WTC11 (cell line): ENCODE data around the gene STEAP1B. TPM values are rescaled to one million over a fixed set of nuclear protein-coding genes. Genes with fewer than 3 reads are reported as not detected.

Experiments used
- ATAC-seq: fragments of 200-7000 bp; cut with Tn5 transposase; 2 replicates; pipeline ENCODE4 v1.10.0; 2021; ENCODE audit warnings: mild to moderate bottlenecking, moderate library complexity
- CTCF ChIA-PET: fragments of 300-600 bp; sonication (Branson Sonifier 250); formaldehyde crosslinking; loops from one replicate; lab custom pipeline; 2021; ENCODE audit warnings: antibody characterized with exemption; lab: Charles Lee
- POLR2A ChIA-PET: fragments of 350-600 bp; sonication (Branson Sonifier 250); formaldehyde crosslinking; loops from one replicate; lab custom pipeline; 2021; ENCODE audit warnings: antibody characterized with exemption; lab: Charles Lee
- DNase-seq: peaks from one replicate; pipeline ENCODE4 v3.0.0; 2021; ENCODE audit warnings: low spot score
- H3K27ac Mint-ChIP-seq: 2 replicates; pipeline ENCODE4 v1.8.0; 2021; ENCODE audit warnings: mixed read lengths
- H3K27me3 Mint-ChIP-seq: 2 replicates; pipeline ENCODE4 v1.8.0; 2021; ENCODE audit warnings: low read depth, mild to moderate bottlenecking, moderate library complexity, mixed read lengths
- H3K36me3 Mint-ChIP-seq: 2 replicates; pipeline ENCODE4 v1.8.0; 2021; ENCODE audit warnings: mixed read lengths
- H3K4me1 Mint-ChIP-seq: 2 replicates; pipeline ENCODE4 v1.8.0; 2022; ENCODE audit warnings: mixed read lengths
- H3K4me3 Mint-ChIP-seq: 2 replicates; pipeline ENCODE4 v1.8.0; 2021; ENCODE audit warnings: mild to moderate bottlenecking, moderate library complexity, mixed read lengths
- H3K9me3 Mint-ChIP-seq: 2 replicates; pipeline ENCODE4 v1.8.0; 2021; ENCODE audit warnings: mixed read lengths
- ATF1 ChIP-seq: sonication (generic); formaldehyde crosslinking; IDR thresholded peaks from 2 replicates; pipeline ENCODE4 v1.8.1; 2023; ENCODE audit warnings: mild to moderate bottlenecking, moderate library complexity, missing genetic modification reagents
- CREM ChIP-seq: sonication (generic); formaldehyde crosslinking; IDR thresholded peaks from 2 replicates; pipeline ENCODE4 v1.8.1; 2022; ENCODE audit warnings: mild to moderate bottlenecking, missing genetic modification reagents, moderate library complexity
- EMX1 ChIP-seq: fragments of 250-450 bp; sonication (Bioruptor Pico); IDR thresholded peaks from 2 replicates; pipeline ENCODE4 v1.8.0; 2021; ENCODE audit warnings: mild to moderate bottlenecking
- NFATC4 ChIP-seq: fragments of 250-450 bp; sonication (Bioruptor Pico); IDR thresholded peaks from 2 replicates; pipeline ENCODE4 v1.9.0; 2021; ENCODE audit warnings: mild to moderate bottlenecking
- SOX15 ChIP-seq: fragments of 250-450 bp; sonication (Bioruptor Pico); IDR thresholded peaks from 2 replicates; pipeline ENCODE4 v1.9.0; 2021; ENCODE audit warnings: mild to moderate bottlenecking
- TEAD1 ChIP-seq: sonication (generic); formaldehyde crosslinking; IDR thresholded peaks from 2 replicates; pipeline ENCODE4 v1.8.0; 2022; ENCODE audit warnings: mild to moderate bottlenecking, missing genetic modification reagents
- ZNF219 ChIP-seq: sonication (generic); formaldehyde crosslinking; IDR thresholded peaks from 2 replicates; pipeline ENCODE4 v1.8.0; 2023; ENCODE audit warnings: missing genetic modification reagents, mild to moderate bottlenecking, borderline replicate concordance
- ZNF423 ChIP-seq: fragments of 250-450 bp; sonication (Bioruptor Pico); IDR thresholded peaks from 2 replicates; pipeline ENCODE4 v2.1.2; 2022; ENCODE audit warnings: mild to moderate bottlenecking, moderate library complexity
- total RNA-seq: library from RNA; stranded (reverse); gene quantifications from 3 replicates; pipeline ENCODE4 v1.2.3, GENCODE V29; 2021
- TF ChIP-seq, protein P1 (sequence below): sonication (generic); formaldehyde crosslinking; IDR thresholded peaks from 2 replicates; pipeline ENCODE4 v1.8.0; 2023; ENCODE audit warnings: mild to moderate bottlenecking, missing genetic modification reagents
- TF ChIP-seq, protein P2 (sequence below): sonication (generic); formaldehyde crosslinking; IDR thresholded peaks from 2 replicates; pipeline ENCODE4 v1.8.1; 2023; ENCODE audit warnings: mild to moderate bottlenecking, missing genetic modification reagents, moderate library complexity
- TF ChIP-seq, protein P3 (sequence below): sonication (generic); formaldehyde crosslinking; conservative IDR thresholded peaks from 2 replicates; pipeline ENCODE4 v1.8.1; 2023; ENCODE audit warnings: mild to moderate bottlenecking, low read depth, missing genetic modification reagents, moderate library complexity
- TF ChIP-seq, protein P4 (sequence below): sonication (generic); formaldehyde crosslinking; IDR thresholded peaks from 2 replicates; pipeline ENCODE4 v1.8.1; 2022; ENCODE audit warnings: mild to moderate bottlenecking, moderate library complexity, missing genetic modification reagents
- TF ChIP-seq, protein P5 (sequence below): fragments of 250-450 bp; sonication (Bioruptor Pico); conservative IDR thresholded peaks from 2 replicates; pipeline ENCODE4 v1.9.0; 2021; ENCODE audit warnings: mild to moderate bottlenecking
- TF ChIP-seq, protein P6 (sequence below): fragments of 250-450 bp; sonication (Bioruptor Pico); IDR thresholded peaks from 2 replicates; pipeline ENCODE4 v2.1.2; 2022; ENCODE audit warnings: mild to moderate bottlenecking, moderate library complexity
- TF ChIP-seq, protein P7 (sequence below): fragments of 250-450 bp; sonication (Bioruptor Pico); IDR thresholded peaks from 2 replicates; pipeline ENCODE4 v1.9.0; 2021; ENCODE audit warnings: moderate library complexity, mild to moderate bottlenecking, inconsistent platforms, borderline replicate concordance

The STEAP1B gene
- total RNA-seq, 1 experiment from 2014 or later, result 5.5 TPM

DNA sequence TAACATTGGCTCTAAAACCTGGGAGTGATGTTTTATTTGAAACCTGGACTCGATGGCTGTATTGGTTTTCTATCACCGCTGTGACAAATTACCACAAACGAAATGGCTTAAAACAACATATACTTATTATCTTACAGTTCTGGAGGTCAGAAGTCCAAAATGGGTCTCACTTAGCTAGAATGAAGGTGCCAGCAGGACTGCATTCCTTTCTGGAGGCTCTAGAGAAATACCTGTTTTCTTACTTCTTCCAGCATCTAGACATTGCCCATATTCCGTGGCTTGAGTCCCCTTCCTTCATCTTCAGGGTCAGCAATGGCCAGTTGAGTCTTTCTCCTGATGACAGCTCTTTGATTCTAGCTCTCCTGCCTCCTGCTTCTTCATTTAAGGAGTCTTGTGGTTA is 44.3 kb upstream of the STEAP1B start:
- no peaks in the 10 kb centered on the region for H3K27me3 Mint-ChIP-seq

More for the DNA sequence above, 44.3 kb upstream of the STEAP1B start:
- CTCF ChIA-PET, result interaction anchor here (1.4 kb wide), 1 partner anchor 238 kb away, joined by 3 read pairs; no protein-coding TSS in a partner anchor
- TF ChIP-seq CREM (CRISPR knock-in tag) (no peak), ATF1 (CRISPR knock-in tag) (no peak), ZNF219 (no peak), ZNF423 (no peak), EMX1 (CRISPR knock-in tag) (no peak), SOX15 (CRISPR knock-in tag) (no peak), TEAD1 (no peak), NFATC4 (no peak)
- TF ChIP-seq, protein P1, sequence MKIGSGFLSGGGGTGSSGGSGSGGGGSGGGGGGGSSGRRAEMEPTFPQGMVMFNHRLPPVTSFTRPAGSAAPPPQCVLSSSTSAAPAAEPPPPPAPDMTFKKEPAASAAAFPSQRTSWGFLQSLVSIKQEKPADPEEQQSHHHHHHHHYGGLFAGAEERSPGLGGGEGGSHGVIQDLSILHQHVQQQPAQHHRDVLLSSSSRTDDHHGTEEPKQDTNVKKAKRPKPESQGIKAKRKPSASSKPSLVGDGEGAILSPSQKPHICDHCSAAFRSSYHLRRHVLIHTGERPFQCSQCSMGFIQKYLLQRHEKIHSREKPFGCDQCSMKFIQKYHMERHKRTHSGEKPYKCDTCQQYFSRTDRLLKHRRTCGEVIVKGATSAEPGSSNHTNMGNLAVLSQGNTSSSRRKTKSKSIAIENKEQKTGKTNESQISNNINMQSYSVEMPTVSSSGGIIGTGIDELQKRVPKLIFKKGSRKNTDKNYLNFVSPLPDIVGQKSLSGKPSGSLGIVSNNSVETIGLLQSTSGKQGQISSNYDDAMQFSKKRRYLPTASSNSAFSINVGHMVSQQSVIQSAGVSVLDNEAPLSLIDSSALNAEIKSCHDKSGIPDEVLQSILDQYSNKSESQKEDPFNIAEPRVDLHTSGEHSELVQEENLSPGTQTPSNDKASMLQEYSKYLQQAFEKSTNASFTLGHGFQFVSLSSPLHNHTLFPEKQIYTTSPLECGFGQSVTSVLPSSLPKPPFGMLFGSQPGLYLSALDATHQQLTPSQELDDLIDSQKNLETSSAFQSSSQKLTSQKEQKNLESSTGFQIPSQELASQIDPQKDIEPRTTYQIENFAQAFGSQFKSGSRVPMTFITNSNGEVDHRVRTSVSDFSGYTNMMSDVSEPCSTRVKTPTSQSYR, result no peak
- TF ChIP-seq, protein P2, sequence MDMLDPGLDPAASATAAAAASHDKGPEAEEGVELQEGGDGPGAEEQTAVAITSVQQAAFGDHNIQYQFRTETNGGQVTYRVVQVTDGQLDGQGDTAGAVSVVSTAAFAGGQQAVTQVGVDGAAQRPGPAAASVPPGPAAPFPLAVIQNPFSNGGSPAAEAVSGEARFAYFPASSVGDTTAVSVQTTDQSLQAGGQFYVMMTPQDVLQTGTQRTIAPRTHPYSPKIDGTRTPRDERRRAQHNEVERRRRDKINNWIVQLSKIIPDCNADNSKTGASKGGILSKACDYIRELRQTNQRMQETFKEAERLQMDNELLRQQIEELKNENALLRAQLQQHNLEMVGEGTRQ, result no peak
- TF ChIP-seq, protein P3, sequence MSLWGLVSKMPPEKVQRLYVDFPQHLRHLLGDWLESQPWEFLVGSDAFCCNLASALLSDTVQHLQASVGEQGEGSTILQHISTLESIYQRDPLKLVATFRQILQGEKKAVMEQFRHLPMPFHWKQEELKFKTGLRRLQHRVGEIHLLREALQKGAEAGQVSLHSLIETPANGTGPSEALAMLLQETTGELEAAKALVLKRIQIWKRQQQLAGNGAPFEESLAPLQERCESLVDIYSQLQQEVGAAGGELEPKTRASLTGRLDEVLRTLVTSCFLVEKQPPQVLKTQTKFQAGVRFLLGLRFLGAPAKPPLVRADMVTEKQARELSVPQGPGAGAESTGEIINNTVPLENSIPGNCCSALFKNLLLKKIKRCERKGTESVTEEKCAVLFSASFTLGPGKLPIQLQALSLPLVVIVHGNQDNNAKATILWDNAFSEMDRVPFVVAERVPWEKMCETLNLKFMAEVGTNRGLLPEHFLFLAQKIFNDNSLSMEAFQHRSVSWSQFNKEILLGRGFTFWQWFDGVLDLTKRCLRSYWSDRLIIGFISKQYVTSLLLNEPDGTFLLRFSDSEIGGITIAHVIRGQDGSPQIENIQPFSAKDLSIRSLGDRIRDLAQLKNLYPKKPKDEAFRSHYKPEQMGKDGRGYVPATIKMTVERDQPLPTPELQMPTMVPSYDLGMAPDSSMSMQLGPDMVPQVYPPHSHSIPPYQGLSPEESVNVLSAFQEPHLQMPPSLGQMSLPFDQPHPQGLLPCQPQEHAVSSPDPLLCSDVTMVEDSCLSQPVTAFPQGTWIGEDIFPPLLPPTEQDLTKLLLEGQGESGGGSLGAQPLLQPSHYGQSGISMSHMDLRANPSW (CRISPR knock-in tag), result no peak
- TF ChIP-seq, protein P4, sequence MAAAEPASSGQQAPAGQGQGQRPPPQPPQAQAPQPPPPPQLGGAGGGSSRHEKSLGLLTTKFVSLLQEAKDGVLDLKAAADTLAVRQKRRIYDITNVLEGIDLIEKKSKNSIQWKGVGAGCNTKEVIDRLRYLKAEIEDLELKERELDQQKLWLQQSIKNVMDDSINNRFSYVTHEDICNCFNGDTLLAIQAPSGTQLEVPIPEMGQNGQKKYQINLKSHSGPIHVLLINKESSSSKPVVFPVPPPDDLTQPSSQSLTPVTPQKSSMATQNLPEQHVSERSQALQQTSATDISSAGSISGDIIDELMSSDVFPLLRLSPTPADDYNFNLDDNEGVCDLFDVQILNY (CRISPR knock-in tag), result no peak
- TF ChIP-seq, protein P5, sequence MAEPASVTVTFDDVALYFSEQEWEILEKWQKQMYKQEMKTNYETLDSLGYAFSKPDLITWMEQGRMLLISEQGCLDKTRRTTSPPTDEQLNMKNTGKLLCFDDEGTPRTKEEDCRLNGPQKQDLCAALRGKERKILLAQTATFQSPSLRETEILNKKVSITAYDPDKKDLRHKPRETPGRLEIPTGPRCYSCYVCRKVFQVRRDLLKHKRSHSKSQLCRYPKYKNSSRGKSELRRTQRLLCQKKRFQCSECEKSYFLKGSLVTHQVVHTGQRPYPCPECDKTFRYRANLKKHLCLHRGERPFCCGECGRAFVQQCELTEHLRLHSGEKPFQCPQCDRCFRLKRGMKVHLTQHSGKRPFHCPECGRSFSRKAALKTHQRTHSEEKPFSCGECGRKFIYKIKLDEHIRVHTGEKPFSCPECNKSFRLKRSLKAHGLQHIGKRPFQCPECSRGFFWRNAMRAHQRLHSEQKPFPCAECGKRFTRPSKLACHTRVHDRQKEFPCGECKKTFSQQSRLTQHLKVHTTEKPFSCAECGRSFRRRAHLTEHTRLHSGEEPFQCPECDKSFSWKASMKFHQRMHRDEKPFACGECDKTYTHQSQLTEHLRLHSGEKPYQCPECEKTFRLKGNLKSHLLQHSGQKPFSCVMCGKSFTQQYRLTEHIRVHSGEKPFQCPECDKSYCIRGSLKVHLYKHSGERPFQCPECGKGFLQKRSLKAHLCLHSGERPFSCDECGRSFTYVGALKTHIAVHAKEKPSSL (CRISPR knock-in tag), result no peak
- TF ChIP-seq, protein P6, sequence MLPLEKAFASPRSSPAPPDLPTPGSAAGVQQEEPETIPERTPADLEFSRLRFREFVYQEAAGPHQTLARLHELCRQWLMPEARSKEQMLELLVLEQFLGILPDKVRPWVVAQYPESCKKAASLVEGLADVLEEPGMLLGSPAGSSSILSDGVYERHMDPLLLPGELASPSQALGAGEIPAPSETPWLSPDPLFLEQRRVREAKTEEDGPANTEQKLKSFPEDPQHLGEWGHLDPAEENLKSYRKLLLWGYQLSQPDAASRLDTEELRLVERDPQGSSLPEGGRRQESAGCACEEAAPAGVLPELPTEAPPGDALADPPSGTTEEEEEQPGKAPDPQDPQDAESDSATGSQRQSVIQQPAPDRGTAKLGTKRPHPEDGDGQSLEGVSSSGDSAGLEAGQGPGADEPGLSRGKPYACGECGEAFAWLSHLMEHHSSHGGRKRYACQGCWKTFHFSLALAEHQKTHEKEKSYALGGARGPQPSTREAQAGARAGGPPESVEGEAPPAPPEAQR (CRISPR knock-in tag), result no peak
- TF ChIP-seq, protein P7, sequence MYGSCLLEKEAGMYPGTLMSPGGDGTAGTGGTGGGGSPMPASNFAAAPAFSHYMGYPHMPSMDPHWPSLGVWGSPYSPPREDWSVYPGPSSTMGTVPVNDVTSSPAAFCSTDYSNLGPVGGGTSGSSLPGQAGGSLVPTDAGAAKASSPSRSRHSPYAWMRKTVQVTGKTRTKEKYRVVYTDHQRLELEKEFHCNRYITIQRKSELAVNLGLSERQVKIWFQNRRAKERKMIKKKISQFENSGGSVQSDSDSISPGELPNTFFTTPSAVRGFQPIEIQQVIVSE (CRISPR knock-in tag), result no peak
- no peak overlapping the region for H3K4me3 Mint-ChIP-seq
- no peaks in the 10 kb centered on the region for H3K9me3 Mint-ChIP-seq
- DNase-seq, result no peak
- H3K36me3 Mint-ChIP-seq, result no peaks in the 10 kb centered on the region
- ATAC-seq, result no peak
- POLR2A ChIA-PET, result no interaction called here
- no peak overlapping the region for H3K27ac Mint-ChIP-seq
- H3K4me1 Mint-ChIP-seq, result peaks cover 13% of the 10 kb centered on the region
